ENCODE measurements around the gene ATP1A1. TPM values are rescaled to one million over a fixed set of nuclear protein-coding genes. Genes with fewer than 3 reads are reported as not detected.

Gene ATP1A1
- total RNA-seq, 1 experiment from 2014 or later: 30.8 TPM

DNA sequence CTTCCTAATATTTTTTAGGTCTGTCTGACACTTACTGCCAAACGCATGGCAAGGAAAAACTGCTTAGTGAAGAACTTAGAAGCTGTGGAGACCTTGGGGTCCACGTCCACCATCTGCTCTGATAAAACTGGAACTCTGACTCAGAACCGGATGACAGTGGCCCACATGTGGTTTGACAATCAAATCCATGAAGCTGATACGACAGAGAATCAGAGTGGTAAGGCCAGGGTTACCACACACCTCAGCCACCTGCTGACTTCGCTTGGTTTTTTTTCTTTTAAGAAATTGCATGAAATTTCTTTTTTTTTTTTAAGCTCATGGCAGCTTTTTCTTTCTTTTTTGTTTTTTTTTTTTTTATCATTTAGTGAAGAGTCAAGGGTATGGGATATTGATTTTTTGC is 17.2 kb downstream of the ATP1A1 start:
- no peak for DNase-seq (ENCODE audit: low spot score)

- DNase-seq (ENCODE audit: low spot score): no peak
Observed at GRCh38 chr1:116391185-116391584, 18.1 kb downstream of the ATP1A1 start.

DNA sequence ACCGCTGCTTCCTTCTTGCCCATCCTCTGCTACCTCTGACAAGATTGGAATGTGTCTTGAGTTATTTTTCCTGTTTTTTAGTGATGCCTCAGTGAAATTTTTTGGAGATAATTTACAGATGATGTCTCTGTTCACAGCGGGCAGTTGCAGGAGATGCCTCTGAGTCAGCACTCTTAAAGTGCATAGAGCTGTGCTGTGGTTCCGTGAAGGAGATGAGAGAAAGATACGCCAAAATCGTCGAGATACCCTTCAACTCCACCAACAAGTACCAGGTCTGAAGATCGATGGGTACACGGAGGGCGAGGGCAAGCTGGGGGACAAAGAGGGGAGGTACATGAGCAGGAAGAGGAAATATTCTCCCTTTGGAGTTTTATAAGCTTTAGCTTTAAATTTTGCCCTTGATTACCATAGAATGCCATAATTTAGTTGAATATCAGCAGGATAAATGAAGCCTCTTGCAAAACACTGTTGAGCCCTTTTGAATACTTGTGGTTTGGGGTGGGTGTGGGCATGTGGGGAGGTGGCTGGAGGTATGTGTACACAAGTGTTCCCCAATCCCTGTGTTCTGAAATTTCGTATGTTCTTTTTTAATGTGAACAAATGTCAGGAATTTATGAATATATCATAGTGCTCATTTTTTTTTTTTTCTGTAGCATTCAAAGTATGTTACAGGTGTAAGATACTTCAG is 19.8 kb downstream of the ATP1A1 start:
- no peak for DNase-seq (ENCODE audit: low spot score)

DNA sequence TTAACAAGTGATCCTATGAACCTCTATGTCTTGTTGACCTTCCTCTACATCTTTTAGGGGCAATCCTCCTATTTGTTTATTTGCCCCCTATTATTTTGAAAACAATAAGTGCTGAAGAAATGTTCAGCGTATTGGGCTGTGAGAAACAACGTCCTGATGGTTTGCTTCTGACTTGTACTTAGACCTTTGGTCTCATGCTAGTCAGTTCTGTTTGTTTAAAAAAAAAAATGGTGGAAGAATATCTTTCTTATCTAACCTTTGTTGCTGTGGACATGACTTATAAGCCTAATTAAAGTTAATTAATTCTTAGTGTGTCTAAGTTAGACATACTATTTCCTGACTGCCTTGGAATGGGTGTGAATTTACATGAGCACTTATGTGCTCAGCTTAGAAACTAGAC is 20.7 kb downstream of the ATP1A1 start:
- DNase-seq (ENCODE audit: low spot score): no peak

GRCh38 chr1:116394270-116394669 is 21.2 kb downstream of the ATP1A1 start:
- DNase-seq (ENCODE audit: low spot score): no peak

DNA sequence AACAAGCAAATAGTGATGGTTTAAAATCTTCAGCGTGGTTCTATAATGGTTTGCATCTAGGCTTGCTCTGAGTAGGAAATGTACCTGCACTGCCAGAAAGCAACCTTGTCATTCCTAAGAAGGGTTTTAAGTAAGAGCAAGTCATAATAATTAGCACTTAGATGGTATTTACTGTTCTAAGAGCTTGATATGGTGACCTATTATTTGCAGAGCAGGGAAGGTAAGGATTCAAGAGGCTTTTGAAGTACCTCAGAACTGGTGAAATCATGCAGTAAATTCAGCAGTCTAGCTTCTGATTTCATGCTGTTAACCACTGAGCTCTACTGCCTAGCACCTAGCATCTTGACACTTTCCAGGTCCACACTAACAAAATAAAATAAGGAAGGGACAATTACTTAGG is 23.7 kb downstream of the ATP1A1 start:
- no peak for DNase-seq (ENCODE audit: low spot score)

- no peak for DNase-seq (ENCODE audit: low spot score)
Observed at GRCh38 chr1:116397728-116398127, 24.7 kb downstream of the ATP1A1 start.

DNA sequence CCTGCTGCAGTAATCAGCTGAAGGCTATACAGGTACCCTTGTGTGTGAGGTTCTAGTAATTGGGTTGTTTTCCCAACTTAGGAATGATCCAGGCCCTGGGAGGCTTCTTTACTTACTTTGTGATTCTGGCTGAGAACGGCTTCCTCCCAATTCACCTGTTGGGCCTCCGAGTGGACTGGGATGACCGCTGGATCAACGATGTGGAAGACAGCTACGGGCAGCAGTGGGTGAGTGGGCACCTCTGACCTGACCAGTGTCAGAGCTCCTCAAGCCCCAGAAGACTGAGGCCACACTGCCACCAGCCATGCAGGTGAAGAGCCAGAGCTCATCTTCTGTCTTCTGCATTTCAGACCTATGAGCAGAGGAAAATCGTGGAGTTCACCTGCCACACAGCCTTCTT is 27.7 kb downstream of the ATP1A1 start:
- no peak for DNase-seq (ENCODE audit: low spot score)

- DNase-seq (ENCODE audit: low spot score): no peak
Observed at GRCh38 chr1:116401646-116402176, 28.7 kb downstream of the ATP1A1 start.

GRCh38 chr1:116402333-116402732 is 29.3 kb downstream of the ATP1A1 start:
- no peak for DNase-seq (ENCODE audit: low spot score)

DNA sequence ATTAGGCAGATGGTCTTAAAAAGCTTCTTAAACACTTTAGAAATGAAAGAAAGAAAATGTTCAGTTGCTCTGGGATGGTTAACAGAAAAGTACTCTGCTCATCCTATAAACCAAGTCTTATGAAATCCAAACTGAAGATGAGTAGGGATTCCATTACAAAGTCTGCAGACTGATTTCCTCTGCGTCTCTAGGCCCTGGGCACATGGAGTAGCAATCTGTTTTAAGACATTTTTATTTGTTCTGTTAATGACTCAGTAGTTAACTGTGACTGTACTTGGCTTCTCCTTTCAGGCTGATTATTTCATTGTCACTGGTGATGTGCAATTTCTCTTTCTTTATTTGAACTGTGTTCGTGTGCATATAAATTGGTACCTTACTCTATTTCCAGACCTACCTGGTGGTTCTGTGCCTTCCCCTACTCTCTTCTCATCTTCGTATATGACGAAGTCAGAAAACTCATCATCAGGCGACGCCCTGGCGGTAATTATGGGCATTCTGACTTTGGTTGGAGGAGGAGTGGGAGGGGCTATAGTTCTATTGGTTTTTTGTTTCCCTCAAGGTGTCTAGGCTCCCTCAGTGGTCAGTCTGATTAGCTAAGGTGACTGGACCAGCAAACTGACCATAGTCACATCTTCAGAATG is 30.6 kb downstream of the ATP1A1 start:
- no peak for DNase-seq (ENCODE audit: low spot score)

GRCh38 chr1:116404699-116405098 is 31.7 kb downstream of the ATP1A1 start:
- DNase-seq (ENCODE audit: low spot score): no peak

DNA sequence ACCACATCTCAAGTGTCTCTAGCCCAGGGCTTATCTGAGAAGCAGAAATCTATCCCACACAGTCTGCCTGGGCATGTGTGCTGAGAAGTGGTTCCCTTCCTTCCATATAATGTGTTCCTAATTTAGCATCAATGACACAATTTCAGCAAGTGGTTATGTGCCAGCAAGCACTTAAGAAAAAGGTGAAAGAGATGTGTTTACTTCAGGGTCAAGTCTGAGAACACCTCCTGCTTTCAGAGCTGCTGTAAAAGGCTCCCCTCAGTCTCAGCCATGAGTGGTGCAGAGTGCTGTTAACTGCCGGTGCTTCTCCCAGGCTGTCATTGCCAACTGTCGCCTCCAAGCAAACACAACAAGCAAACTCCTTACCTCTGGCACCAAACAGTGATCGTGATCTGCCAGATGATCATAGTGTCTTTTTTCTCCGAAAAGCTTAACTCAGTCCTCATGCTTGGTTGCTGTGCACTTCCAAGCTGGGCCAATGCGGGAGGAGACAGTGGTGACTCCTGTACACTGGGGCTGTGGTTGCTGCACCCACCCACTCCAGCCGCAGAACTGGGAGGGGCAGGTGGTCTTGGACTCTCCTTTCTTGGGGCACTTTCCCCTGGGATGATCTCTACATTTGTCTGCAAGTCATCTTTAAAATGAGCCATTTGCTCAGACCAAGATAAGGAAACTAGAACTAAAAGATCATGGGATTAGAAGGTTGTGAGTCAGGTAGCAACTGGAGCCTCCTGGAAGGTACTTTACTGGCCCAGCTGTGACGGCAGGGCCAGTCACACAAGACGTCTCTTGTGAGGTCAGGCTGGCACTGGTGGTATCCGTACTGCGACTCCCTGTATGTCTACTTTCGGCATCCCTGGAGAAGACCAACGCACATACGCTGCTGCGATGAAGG is 32.4 kb downstream of the ATP1A1 start:
- no peak for DNase-seq (ENCODE audit: low spot score)

GRCh38 chr1:116407033-116407432 is 34.0 kb downstream of the ATP1A1 start:
- no peak for DNase-seq (ENCODE audit: low spot score)

GRCh38 chr1:116408193-116408592 is 35.1 kb downstream of the ATP1A1 start:
- no peak for DNase-seq (ENCODE audit: low spot score)

DNA sequence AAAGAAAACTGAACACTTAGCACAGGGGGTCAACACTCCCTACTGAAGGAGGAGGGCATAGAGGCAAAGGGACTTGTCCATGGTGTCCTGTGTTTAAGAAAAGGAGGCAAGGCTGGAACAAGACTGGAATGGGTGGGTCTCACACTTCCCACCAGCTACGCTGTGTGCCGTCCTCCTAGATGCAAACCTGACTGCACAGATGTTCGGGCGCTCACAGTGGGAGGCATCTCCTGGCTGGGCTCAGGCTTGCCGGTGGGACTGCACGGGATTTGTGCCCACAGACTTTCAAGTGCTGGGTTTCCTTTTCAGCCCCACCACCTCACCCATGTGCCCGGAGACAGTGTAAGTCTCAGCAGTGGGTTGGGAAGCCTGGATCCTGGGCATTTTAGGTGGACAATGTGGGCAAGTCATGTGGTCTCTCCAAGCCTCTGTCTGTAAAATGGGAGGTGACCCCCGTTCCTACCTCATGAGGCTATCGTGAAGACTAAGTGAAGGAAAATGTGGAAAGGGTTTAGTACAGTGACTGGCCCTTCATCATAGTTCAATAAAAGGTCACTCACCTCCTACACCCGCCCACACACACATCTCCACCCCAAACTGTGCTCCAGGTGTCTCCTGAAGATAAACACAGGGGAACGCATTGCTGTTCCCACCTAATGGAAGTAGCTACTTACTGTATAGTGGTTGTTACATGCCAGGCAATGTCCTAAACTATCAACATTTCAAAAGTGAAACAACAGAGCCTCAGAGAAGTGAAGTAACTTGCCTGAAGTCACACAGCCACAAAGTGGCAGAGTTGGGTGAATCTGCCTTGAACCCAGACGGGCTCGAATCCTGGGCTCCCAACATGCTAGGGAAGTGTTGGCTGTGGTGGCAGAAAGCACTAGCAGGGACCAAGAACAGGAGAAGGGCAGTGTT is 36.0 kb downstream of the ATP1A1 start:
- DNase-seq (ENCODE audit: low spot score): no peak

GRCh38 chr1:116409751-116410191 is 36.7 kb downstream of the ATP1A1 start:
- no peak for DNase-seq (ENCODE audit: low spot score)

DNA sequence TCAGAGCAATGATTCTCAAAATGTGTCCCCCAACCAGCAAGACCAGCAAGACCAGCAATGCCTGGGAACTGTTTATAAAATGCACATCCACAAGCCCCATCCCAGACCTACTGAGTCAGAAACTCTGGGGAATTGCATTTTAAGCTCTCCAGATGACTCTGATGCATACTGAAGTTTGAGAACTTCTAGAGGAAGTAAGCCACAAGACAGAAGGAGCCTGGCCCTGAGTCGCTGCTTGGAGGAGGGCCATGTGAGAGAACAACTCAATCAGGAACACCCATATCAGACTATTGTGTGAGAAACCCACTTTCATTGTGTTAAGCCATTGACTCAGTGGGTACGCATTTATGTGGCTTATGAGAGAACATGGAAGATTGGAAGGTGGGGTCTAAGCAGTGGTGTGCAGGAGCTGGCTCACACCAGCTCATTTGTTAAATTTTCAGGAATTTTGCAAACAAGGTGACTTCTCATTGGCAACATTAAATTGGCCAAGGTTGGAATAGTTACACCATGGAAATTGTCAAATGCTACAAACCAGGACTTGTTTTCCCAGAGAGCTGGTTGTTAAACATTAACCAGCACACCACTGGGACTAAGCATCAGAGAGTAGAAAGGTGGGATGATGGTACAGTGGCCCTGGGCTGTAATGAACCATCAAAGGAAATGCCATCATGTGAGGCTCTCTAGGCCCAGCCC is 38.9 kb downstream of the ATP1A1 start:
- no peak for DNase-seq (ENCODE audit: low spot score)

GRCh38 chr1:116412480-116412798 is 39.4 kb downstream of the ATP1A1 start:
- no peak for DNase-seq (ENCODE audit: low spot score)

DNA sequence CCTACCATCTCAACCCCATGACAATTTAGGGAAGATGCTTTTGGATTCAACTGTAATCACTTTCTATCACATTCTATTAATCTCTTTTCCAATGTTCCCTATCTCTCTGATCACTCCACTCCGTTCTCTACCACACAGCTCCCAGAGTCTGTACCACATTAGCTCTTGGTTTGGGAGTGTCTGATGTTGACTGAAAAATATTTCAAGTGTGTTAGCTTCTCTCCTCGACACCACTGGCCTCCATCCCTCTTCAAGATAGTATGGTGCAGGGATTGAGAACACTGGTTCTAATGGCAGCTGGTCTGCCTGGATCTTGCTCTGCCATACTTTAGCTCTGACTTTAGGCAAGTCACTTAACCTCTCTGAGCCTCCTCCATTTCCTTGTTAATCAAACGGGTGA is 39.9 kb downstream of the ATP1A1 start:
- no peak for DNase-seq (ENCODE audit: low spot score)

DNA sequence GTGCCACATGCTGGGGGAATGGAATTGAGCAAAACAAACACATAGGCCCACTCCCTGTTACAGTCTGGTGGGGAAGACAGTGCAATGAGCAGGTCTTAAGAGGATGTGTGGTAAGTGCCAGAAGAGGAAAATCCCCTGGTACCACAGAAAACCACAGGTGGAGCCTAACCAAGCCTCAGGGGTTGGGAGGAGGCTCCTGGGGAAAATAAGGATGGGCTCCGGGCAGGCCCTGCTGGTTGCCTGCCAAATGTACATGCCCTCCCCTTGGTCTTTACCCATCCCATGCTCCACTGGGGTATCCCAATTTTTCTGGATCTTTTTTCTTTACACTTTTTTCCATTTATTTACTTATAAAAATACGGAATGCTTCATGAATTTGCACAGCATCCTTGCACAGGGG is 40.4 kb downstream of the ATP1A1 start:
- DNase-seq (ENCODE audit: low spot score): no peak

Measured in H4 (cell line).